GM23248 (cell line): Measurements from ENCODE around the gene C1QTNF2.

Experiments used
- EZH2 ChIP-seq: fragments of 200-600 bp; sonication (generic); IDR thresholded peaks from 2 replicates; pipeline ENCODE4 v1.6.1; 2018; ENCODE audit warnings: antibody characterized with exemption, mild to moderate bottlenecking; ENCODE audit not compliant: insufficient read depth, poor library complexity, severe bottlenecking
- EZH2phosphoT487 ChIP-seq: fragments of 200-600 bp; sonication (generic); IDR thresholded peaks from 2 replicates; pipeline ENCODE4 v1.6.1; 2018; ENCODE audit warnings: antibody characterized with exemption, moderate library complexity, mild to moderate bottlenecking, low read depth; ENCODE audit not compliant: insufficient read depth

- TF ChIP-seq EZH2phosphoT487 (no peak), EZH2 (no peak)
Observed at GRCh38 chr5:160398806-160399205, 28.4 kb upstream of the C1QTNF2 start.
